ENCODE data around the gene EYA3.

Gene EYA3

GRCh38 chr1:28086651-28087050, 1.8 kb downstream of the EYA3 start:
- H3K27me3 ChIP-seq (ENCODE audit: control insufficient read depth, insufficient read depth, low read length): no peaks in the 10 kb centered on the region
- H3K27ac ChIP-seq (ENCODE audit: low read depth, low read length): no peak overlapping the region
- no peak overlapping the region for H3K9ac ChIP-seq (ENCODE audit: low read depth, low read length)
- H3K36me3 ChIP-seq (ENCODE audit: control insufficient read depth, insufficient read depth, low read length): no peaks in the 10 kb centered on the region
- no peaks in the 10 kb centered on the region for H3K9me3 ChIP-seq (ENCODE audit: control insufficient read depth, insufficient read depth, low read length)
- peaks cover 4% of the 10 kb centered on the region; the same call in 1 of the 2 replicates for H3K4me1 ChIP-seq (ENCODE audit: control insufficient read depth, insufficient read depth, low read length)
- H3K4me3 ChIP-seq (ENCODE audit: low read depth, low read length): peak overlapping the region; percentile 92

GRCh38 chr1:28085129-28085528, 3.3 kb downstream of the EYA3 start:
- no peak overlapping the region for H3K4me3 ChIP-seq (ENCODE audit: low read depth, low read length)
- H3K9ac ChIP-seq (ENCODE audit: low read depth, low read length): no peak overlapping the region
- H3K9me3 ChIP-seq (ENCODE audit: control insufficient read depth, insufficient read depth, low read length): no peaks in the 10 kb centered on the region
- H3K27me3 ChIP-seq (ENCODE audit: control insufficient read depth, insufficient read depth, low read length): no peaks in the 10 kb centered on the region
- H3K4me1 ChIP-seq (ENCODE audit: control insufficient read depth, insufficient read depth, low read length): peaks cover 4% of the 10 kb centered on the region; the same call in 1 of the 2 replicates
- no peak overlapping the region for H3K27ac ChIP-seq (ENCODE audit: low read depth, low read length)
- peaks cover 4% of the 10 kb centered on the region; the same call in 1 of the 2 replicates for H3K36me3 ChIP-seq (ENCODE audit: control insufficient read depth, insufficient read depth, low read length)

DNA sequence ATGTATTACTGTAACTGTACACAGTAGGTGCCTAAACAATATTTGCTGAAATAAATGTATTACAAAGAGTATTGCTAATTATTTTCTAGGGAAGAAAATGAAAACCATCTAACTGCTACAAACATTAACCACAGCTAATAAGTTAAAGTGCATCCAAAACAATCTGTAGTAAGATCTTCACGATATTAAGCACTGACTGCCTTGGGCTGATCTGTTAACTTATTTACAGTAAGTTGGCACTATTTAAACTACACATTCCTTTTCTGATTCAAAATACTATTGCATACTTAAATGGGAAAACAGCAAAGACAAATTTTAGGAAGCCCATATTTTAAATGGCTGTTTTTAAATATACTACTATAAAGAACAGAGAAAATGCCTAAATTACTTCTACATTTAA, 4.5 kb downstream of the EYA3 start:
- peaks cover 14% of the 10 kb centered on the region for H3K36me3 ChIP-seq (ENCODE audit: control insufficient read depth, insufficient read depth, low read length)
- H3K4me3 ChIP-seq (ENCODE audit: low read depth, low read length): no peak overlapping the region
- H3K27ac ChIP-seq (ENCODE audit: low read depth, low read length): no peak overlapping the region
- H3K27me3 ChIP-seq (ENCODE audit: control insufficient read depth, insufficient read depth, low read length): no peaks in the 10 kb centered on the region
- no peaks in the 10 kb centered on the region for H3K9me3 ChIP-seq (ENCODE audit: control insufficient read depth, insufficient read depth, low read length)
- peaks cover 4% of the 10 kb centered on the region; the same call in 1 of the 2 replicates for H3K4me1 ChIP-seq (ENCODE audit: control insufficient read depth, insufficient read depth, low read length)
- H3K9ac ChIP-seq (ENCODE audit: low read depth, low read length): no peak overlapping the region

GRCh38 chr1:28078680-28079626, 9.5 kb downstream of the EYA3 start:
- H3K4me1 ChIP-seq (ENCODE audit: control insufficient read depth, insufficient read depth, low read length): no peaks in the 10 kb centered on the region
- H3K9me3 ChIP-seq (ENCODE audit: control insufficient read depth, insufficient read depth, low read length): no peaks in the 10 kb centered on the region
- H3K27me3 ChIP-seq (ENCODE audit: control insufficient read depth, insufficient read depth, low read length): no peaks in the 10 kb centered on the region
- peaks cover 14% of the 10 kb centered on the region for H3K36me3 ChIP-seq (ENCODE audit: control insufficient read depth, insufficient read depth, low read length)
- no peak overlapping the region for H3K4me3 ChIP-seq (ENCODE audit: low read depth, low read length)
- H3K27ac ChIP-seq (ENCODE audit: low read depth, low read length): no peak overlapping the region
- H3K9ac ChIP-seq (ENCODE audit: low read depth, low read length): no peak overlapping the region

DNA sequence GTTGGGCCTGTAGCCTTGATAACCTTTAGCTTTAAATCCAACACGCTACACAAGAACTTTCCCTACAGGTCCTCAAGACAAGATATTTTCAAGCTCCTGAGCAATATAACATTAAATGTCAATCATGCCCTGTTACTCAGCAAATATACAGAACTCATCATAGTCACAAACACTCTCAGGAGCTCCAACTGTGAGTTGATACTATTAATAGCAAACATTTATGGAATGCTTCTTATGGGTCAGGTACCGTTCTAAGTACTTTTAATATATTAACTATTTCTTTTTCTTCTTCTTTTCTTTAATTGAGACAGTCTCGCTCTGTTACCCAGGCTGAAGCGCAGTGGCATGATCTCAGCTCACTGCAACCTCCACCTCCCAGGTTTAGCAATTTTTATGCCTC, 10.1 kb downstream of the EYA3 start:
- Histone ChIP-seq H3K27ac (ENCODE audit: low read depth, low read length) (no peak overlapping the region), H3K9ac (ENCODE audit: low read depth, low read length) (no peak overlapping the region), H3K36me3 (ENCODE audit: control insufficient read depth, insufficient read depth, low read length) (peaks cover 14% of the 10 kb centered on the region), H3K9me3 (ENCODE audit: control insufficient read depth, insufficient read depth, low read length) (no peaks in the 10 kb centered on the region), H3K27me3 (ENCODE audit: control insufficient read depth, insufficient read depth, low read length) (no peaks in the 10 kb centered on the region), H3K4me3 (ENCODE audit: low read depth, low read length) (no peak overlapping the region), H3K4me1 (ENCODE audit: control insufficient read depth, insufficient read depth, low read length) (no peaks in the 10 kb centered on the region)

DNA sequence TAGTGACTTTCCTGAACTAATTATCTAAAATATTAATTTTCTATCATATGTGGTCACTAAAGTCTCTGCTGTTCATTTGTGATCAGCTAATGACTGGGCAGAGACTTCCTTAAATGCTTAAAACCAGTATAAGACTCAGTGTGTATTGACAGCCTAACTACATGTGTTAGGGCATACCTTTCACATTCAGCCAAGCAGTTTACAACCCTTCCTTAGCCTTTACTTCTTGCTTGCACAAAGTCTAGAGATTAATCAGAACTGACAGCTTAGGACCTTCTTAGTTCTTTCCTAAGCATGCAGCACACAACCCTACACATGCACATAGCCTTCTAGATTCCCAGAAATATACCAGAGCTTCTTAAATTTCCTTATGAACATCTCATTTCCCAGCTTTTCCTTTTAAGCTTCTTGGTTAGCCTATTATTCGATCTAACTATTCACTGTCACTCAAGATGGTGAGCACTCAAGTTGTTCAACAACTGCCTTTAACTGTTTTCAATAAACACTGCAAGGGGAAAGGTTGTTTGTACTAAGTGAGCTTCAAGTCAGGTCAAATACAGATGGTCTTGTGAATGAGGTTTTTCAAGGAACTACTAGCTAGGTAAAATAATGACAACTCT, 13.4 kb downstream of the EYA3 start:
- Histone ChIP-seq H3K36me3 (ENCODE audit: control insufficient read depth, insufficient read depth, low read length) (peaks cover 9% of the 10 kb centered on the region; the same call in 1 of the 2 replicates), H3K9me3 (ENCODE audit: control insufficient read depth, insufficient read depth, low read length) (no peaks in the 10 kb centered on the region), H3K9ac (ENCODE audit: low read depth, low read length) (no peak overlapping the region), H3K4me3 (ENCODE audit: low read depth, low read length) (no peak overlapping the region), H3K27me3 (ENCODE audit: control insufficient read depth, insufficient read depth, low read length) (no peaks in the 10 kb centered on the region), H3K4me1 (ENCODE audit: control insufficient read depth, insufficient read depth, low read length) (no peaks in the 10 kb centered on the region), H3K27ac (ENCODE audit: low read depth, low read length) (no peak overlapping the region)

DNA sequence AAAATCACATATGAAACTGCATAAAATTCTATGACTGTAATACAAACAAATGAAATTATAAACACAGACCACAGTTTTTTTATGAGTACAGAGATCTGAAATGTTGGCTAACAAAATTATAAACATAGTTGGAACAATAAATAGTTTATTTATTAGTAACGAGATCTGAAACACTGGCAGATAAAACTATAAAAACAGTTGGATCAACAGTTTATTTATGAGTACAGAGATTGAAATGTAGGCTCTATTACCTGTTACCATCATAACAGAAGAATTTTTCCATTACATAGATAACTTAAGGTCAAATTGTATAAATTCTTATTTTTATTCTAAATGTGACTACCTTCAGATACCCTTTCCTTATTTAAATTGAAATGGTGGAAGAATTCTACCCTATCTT, 14.5 kb downstream of the EYA3 start:
- Histone ChIP-seq H3K9ac (ENCODE audit: low read depth, low read length) (no peak overlapping the region), H3K4me1 (ENCODE audit: control insufficient read depth, insufficient read depth, low read length) (no peaks in the 10 kb centered on the region), H3K27me3 (ENCODE audit: control insufficient read depth, insufficient read depth, low read length) (no peaks in the 10 kb centered on the region), H3K27ac (ENCODE audit: low read depth, low read length) (no peak overlapping the region), H3K36me3 (ENCODE audit: control insufficient read depth, insufficient read depth, low read length) (peaks cover under 1% of the 10 kb centered on the region; the same call in 1 of the 2 replicates), H3K9me3 (ENCODE audit: control insufficient read depth, insufficient read depth, low read length) (no peaks in the 10 kb centered on the region), H3K4me3 (ENCODE audit: low read depth, low read length) (no peak overlapping the region)

- no peak overlapping the region for H3K9ac ChIP-seq (ENCODE audit: low read depth, low read length)
- H3K4me1 ChIP-seq (ENCODE audit: control insufficient read depth, insufficient read depth, low read length): no peaks in the 10 kb centered on the region
- H3K27me3 ChIP-seq (ENCODE audit: control insufficient read depth, insufficient read depth, low read length): no peaks in the 10 kb centered on the region
- H3K4me3 ChIP-seq (ENCODE audit: low read depth, low read length): no peak overlapping the region
- H3K36me3 ChIP-seq (ENCODE audit: control insufficient read depth, insufficient read depth, low read length): no peaks in the 10 kb centered on the region
- no peak overlapping the region for H3K27ac ChIP-seq (ENCODE audit: low read depth, low read length)
- H3K9me3 ChIP-seq (ENCODE audit: control insufficient read depth, insufficient read depth, low read length): no peaks in the 10 kb centered on the region
Measured at GRCh38 chr1:28071813-28072212, 16.6 kb downstream of the EYA3 start.

GRCh38 chr1:28070725-28071593, 17.5 kb downstream of the EYA3 start:
- H3K4me1 ChIP-seq (ENCODE audit: control insufficient read depth, insufficient read depth, low read length): no peaks in the 10 kb centered on the region
- no peak overlapping the region for H3K4me3 ChIP-seq (ENCODE audit: low read depth, low read length)
- no peaks in the 10 kb centered on the region for H3K27me3 ChIP-seq (ENCODE audit: control insufficient read depth, insufficient read depth, low read length)

GRCh38 chr1:28067523-28068090, 20.8 kb downstream of the EYA3 start:
- Histone ChIP-seq H3K4me1 (ENCODE audit: control insufficient read depth, insufficient read depth, low read length) (no peaks in the 10 kb centered on the region), H3K27me3 (ENCODE audit: control insufficient read depth, insufficient read depth, low read length) (no peaks in the 10 kb centered on the region), H3K9me3 (ENCODE audit: control insufficient read depth, insufficient read depth, low read length) (no peaks in the 10 kb centered on the region), H3K9ac (ENCODE audit: low read depth, low read length) (no peak overlapping the region), H3K36me3 (ENCODE audit: control insufficient read depth, insufficient read depth, low read length) (no peaks in the 10 kb centered on the region), H3K27ac (ENCODE audit: low read depth, low read length) (no peak overlapping the region), H3K4me3 (ENCODE audit: low read depth, low read length) (no peak overlapping the region)

More at GRCh38 chr1:28070725-28071593, 17.5 kb downstream of the EYA3 start:
- no peaks in the 10 kb centered on the region for H3K9me3 ChIP-seq (ENCODE audit: control insufficient read depth, insufficient read depth, low read length)
- H3K27ac ChIP-seq (ENCODE audit: low read depth, low read length): no peak overlapping the region
- no peaks in the 10 kb centered on the region for H3K36me3 ChIP-seq (ENCODE audit: control insufficient read depth, insufficient read depth, low read length)
- no peak overlapping the region for H3K9ac ChIP-seq (ENCODE audit: low read depth, low read length)

Measured in HUES48 (cell line).